HG02884 (cell line): ENCODE measurements around the gene LYRM4.
A peak's percentile ranks its signal among the peaks of the same experiment; 100 is the strongest.

ENCODE experiments used
- ATAC-seq: cut with Tn5 transposase; IDR thresholded peaks from one replicate; pipeline ENCODE4 v1.9.1; 2021; ENCODE audit warnings: mild to moderate bottlenecking, moderate library complexity; ENCODE audit not compliant: unreplicated experiment

The LYRM4 gene

DNA sequence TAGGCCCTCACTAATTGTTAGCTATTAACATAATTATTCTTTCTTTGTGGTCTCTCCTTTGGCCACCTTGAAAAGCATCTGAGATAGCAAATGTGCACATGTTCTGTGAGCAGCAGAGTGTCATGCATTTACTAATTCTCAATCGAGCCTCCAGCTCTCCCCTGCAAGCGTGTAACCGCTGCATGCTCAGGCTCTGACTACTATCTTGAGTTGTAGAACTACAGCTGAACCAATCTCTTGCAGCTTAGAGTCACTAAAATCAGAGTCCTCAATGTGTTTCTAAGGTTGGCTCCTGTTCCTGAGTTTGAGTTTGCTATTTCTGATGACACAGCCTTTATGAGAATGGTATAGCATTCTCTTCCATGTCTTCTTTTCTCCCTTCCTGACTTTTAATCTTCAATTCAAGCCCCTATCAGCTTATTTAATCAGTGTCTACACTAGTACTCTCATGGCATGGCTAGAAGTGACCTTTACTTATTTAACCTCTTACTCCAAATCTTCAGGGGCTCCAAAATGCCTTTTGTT, 110.1 kb downstream of the LYRM4 start:
- no peak for ATAC-seq

DNA sequence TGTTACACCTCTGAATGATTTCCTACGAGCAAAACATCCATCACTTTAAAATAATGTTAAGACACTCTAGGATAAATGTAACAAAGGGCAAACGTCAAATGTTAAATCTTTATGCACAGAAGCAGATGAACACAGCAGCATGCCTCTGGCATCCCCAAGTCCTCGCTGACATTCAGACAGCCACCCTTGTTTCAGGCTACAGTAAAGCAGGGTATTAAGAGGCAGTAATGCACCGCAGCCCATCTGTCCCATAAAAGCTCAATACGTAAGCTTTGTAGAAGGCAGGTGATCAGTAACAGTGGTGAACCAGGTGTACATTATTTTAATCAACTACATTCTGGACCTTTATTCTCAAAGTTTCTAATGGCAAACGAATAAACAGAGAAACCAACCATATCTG, 110.9 kb downstream of the LYRM4 start:
- no peak for ATAC-seq

DNA sequence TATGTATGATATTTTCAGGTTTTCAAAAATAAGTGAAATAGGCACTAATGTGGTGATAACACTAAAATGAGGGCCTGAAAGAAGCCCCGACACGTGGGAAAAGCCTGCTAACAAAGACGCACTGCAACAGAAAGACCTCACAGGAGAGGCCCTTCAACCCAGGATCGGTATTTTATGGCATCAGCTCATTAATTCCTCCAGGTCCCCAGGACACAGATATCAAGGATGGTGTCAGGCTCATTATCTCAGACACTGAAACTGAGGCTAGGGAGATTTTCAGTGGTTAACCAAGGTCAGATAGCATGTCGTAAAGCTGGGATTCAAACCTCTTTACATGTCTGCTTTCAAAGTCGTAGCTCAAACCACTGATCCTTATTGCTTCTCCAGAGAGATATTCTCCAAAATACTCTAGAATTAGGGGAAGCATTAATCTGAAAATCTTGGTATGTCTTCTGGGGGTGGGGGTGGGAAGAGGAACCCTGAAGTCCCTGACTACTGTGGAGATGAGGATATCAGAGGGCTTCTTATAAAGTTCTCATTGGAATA, 111.5 kb downstream of the LYRM4 start:
- no peak for ATAC-seq

- ATAC-seq, result no peak
Observed at GRCh38 chr6:5146398-5146797, 114.4 kb downstream of the LYRM4 start.

GRCh38 chr6:5143634-5144311, 117.0 kb downstream of the LYRM4 start:
- ATAC-seq, result no peak

- ATAC-seq, result no peak
Observed at GRCh38 chr6:5142915-5143314, 117.8 kb downstream of the LYRM4 start.

DNA sequence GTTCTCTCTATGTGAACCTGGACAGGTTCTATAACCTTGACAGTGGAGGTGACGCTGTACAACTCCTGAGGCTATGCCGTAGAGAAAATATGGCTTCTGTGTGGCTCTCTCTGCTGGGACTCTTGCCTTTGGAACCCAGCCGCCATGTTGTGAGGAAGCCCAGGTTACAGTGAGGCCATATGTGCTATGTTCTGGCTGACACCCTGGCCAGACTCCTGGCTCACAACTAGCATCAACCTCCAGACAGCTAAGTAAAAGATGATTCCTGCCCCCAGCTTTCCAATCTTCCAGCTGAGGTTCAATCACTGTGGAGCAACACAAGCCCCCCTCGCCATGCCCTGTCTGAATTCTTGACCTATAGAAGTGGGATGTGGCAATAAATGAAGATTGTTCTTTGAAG, 118.6 kb downstream of the LYRM4 start:
- no peak for ATAC-seq

DNA sequence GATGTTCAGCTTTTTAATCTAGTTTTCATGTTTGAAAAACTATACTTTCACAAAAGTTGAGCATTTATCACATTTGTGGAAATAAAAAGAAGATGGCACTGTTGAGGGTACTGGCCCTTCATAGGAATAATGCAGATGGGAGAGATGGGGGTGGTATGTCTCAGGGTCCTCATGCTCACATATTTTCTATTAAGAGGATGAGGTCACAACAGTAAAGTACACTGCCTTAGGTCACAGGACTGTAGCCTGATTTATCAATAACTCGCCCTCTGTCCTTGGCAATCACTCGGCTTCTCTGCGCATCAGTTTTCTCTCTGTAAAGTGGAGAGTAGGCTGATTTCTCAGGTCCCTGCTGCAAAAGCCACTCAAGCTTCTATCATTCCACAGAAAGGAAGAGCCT, 119.7 kb downstream of the LYRM4 start:
- ATAC-seq, result no peak

DNA sequence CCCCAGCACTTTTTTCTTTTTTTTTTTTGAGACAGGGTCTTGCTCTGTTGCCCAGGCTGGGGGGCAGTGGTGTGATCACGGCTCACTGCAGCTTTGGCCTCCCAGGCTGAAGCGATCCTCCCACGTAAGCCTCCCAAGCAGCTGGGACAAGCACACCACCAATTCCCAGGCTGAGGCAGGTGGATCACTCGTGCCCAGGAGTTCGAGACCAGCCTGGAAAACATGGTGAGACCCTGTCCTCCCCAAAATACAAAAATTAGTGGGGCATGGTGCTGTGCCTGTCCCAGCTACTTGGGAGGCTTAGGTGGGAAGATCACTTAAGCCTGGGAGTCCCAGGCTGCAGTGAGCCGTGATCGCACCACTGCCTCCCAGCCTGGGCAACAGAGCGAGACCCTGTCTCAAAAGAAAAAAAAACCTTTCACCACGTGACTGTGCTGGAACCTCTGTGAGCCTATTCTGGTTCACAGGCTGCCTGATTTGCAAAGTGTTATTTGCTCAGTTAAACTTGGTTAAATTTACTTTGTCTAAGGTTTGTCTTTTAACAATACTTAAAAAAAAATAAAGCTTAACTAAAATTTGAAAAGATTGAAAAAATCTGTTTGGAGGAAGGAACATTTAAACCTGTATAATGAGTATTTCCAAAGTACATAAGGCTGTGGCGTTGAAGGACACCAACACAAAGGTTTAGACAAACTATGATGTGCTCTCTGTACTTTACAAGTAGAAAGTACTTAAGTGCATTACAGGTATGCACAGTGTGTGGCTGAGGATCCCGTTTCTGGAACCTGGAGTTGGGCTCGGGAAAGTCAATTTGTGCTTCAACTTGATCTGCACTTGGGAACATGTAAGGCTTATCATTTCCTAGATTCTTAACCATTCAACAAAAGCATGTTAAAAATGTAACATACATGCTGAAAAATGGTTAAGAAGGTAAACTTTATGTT, 120.7 kb downstream of the LYRM4 start:
- ATAC-seq, result no peak

- no peak for ATAC-seq
Observed at GRCh38 chr6:5138995-5139827, 121.5 kb downstream of the LYRM4 start.

DNA sequence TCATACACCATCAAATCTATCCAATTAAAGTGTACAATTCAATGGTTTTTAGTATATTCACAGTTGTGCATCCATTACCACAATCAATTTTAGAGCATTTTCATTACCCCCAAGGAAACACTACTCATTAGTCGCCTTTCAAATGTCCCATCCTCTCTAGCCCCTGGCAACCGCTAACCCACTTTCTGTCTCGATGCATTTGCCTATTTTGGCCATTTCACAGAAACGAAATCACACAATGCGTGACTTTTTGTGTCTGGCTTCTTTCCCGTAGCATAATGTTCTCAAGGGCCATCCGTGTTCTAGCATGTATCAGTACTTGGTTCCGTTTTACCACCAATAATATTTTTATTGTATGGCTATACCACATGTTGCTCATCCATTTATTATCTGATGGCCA, 123.9 kb downstream of the LYRM4 start:
- no peak for ATAC-seq

DNA sequence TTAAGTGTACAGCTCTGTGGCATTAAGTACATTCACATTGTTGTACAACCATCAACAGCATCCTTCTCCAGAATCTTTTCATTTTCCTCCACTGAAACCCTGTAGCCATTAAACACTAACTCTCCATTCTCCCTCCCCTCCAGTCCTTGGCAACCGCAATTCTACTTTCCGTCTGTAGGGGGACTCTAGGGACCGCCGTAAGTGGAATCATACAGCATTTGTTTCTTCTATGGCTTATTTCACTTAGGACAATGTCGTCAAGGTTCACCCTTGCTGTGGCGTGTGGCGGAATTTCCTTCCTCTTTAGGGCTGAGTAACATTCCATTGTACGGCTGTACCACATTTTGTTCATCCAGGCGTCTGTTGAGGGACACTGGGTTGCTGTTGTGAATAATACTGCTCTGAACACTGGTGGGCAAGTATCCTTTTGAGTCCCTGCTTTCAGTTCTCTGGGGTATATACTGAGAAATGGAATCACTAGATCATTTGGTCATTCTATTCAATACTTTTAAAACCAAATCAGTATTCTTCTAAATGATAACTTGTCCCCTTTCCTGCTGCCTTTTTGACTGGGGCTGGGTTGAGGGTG, 124.9 kb downstream of the LYRM4 start:
- ATAC-seq, result no peak

- no peak for ATAC-seq
Observed at GRCh38 chr6:5133943-5134342, 126.8 kb downstream of the LYRM4 start.

GRCh38 chr6:5132731-5133130, 128.0 kb downstream of the LYRM4 start:
- ATAC-seq, result peak; percentile 86

DNA sequence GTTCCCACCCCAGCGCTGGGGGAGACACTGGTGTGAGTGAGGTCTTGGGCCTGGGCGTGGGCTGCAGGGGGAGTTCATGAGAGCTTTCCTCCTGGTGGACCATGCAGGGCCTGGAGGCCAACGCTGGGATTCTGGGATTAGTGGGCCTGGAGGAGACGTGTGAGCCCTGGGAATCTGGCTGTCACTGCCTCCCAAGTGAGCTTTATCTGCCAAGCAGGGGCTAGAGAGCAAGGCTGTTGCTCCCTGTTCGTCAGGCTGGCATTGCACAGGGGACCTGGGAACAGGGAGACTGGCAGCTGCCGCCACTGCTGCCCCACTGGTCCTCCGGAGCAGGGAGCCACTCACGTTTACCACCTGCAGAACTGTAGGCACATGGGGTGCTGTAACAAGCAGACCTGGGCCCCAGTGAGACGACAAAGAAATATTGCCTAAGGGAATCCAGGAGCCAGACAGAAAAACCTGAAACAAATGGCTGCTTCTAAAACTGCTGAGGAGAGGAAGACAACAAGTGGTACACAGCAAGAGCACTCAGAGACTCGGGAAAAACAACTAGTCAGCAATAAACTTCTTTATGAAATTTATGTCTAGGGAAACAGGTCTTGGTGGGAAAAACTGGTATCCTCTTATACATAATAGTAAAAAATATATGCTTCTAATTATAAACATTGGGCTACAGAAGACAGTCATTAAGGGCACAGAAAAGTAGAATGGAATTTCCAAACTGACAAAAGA, 130.4 kb downstream of the LYRM4 start:
- ATAC-seq, result no peak

GRCh38 chr6:5128351-5128750, 132.4 kb downstream of the LYRM4 start:
- ATAC-seq, result no peak

DNA sequence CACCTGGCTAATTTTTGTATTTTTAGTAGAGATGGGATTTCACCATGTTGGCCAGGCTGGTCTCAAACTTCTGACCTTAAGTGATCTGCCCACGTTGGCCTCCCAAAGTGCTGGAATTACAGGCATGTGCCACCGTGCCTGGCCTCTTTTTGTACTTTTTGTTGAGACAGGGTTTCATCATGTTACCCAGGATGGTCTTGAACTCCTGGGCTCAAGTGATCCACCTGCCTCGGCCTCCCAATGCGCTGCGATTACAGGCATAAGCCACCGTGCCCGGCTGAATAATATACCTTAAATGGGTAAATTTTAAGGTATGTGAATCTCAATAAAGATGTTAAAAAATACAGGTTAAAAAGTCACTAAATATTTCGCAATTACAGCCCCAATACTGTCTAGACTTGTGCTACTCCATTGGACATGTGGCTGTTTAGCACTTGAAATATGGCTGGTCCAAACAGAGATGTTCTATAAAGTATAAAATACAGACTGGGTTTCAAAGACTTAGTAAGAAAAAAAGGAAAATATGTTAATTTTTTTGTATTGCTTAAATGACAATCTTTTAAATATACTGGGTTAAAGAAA, 133.6 kb downstream of the LYRM4 start:
- ATAC-seq, result no peak

DNA sequence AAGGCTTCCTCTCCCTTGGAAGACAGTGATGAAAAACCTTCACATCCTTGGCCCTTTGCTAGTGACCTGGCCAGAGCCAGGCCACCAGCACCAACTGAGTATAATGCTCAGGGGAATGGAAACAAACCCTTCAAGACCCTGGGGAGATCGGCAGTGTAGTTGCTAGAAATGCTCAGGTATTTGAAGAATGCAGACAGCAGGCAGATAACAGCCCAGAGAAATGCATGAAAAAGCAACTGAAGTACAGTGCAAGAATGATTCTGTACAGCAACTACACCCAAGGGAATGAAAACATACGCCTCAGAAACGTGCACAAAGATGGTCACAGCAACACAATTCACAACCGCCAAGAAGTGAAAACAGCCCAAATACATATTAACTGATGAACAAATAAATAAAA, 134.5 kb downstream of the LYRM4 start:
- ATAC-seq, result no peak
